ENCODE data around the gene MAVS. TPM values are rescaled to one million over a fixed set of nuclear protein-coding genes. Genes with fewer than 3 reads are reported as not detected.
A peak's percentile ranks its signal among the peaks of the same experiment; 100 is the strongest.

MAVS gene
- total and polyA plus RNA-seq, 9 of the 15 experiments (the other 6 are each of a cell fraction or from before 2014, with no cell fraction given): 1.6 to 22.0 (median 11.3) TPM

DNA sequence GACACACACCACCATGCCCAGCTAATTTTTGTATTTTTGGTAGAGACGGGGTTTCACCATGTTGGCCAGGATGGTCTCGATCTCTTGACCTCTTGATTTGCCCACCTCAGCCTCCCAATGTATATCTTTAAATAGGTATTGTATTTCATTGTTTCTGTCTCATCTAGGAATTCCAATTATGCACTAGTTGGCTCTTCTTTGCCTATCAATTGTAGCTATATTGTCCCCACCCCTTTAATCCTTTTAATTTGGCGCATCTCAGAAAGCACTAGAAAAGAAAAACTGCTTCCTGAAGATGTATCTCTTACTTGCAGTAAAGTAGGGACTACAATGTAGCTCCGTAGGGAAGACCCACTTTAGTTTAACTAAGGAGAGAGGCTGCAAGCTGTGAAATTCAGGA, 10.5 kb upstream of the MAVS start (continued):
- no peak for TF ChIP-seq ATF1 (CRISPR knock-in tag; IDR thresholded peaks at IDR 0.05)
- TF ChIP-seq ATF1 (tag; IDR thresholded peaks at IDR 0.05): no peak
- no peak for TF ChIP-seq XRCC4 (IDR thresholded peaks at IDR 0.05; ENCODE audit: extremely low read depth, insufficient read depth, insufficient read length)
- TF ChIP-seq ZNF239 (CRISPR knock-in tag; IDR thresholded peaks at IDR 0.05): no peak
- TF ChIP-seq ZBTB1 (CRISPR knock-in tag; IDR thresholded peaks at IDR 0.05; ENCODE audit: borderline replicate concordance, low read depth): no peak
- no peak for TF ChIP-seq BRD4 (IDR thresholded peaks at IDR 0.05)

DNA sequence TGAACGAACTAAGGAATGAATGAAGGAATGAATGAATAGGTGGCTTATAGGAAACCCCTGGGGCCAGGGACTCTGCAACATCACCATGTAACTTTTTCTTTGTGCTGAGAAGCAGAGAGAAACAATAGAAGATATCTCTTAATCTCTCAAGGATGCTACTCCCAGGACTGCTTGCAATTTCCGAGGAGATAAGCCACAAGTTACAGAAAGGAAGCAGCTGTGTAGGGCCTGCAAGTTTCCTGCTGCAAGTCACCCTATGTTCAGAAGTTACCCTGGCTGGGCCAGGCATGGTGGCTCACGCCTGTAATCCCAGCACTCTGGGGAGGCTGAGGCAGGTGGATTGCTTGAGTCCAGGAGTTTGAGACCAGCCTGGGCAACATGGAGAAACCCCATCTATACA, 7.3 kb upstream of the MAVS start:
- DNase-seq (ENCODE audit: extremely low read depth in 1 of 4, low spot score in 3 of 4) (peak in 2 of 4 experiments; percentile 53 to 71), ATAC-seq (peak; percentile 68), FAIRE-seq (peak; percentile 87)
- H3K36me3 ChIP-seq (ENCODE audit: control insufficient read depth, insufficient read depth, low read length): no peaks in the 10 kb centered on the region
- in situ Hi-C loops (cut with MboI): no loop called here
- POLR2A ChIA-PET: interaction anchor here (1.0 to 1.1 kb wide), 2 partner anchors 12 to 19 kb away, joined by 3 to 4 read pairs; partner anchors contain the start of gene AP5S1
- no peaks in the 10 kb centered on the region for H3K9me1 ChIP-seq (ENCODE audit: control insufficient read depth, insufficient read depth, low read length)
- H3K27me3 ChIP-seq (ENCODE audit: control insufficient read depth in 2 of 2, insufficient read depth in 2 of 2, low read length in 2 of 2): no peaks in the 10 kb centered on the region
- no peaks in the 10 kb centered on the region for H4K20me1 ChIP-seq (replicated peaks; ENCODE audit: control insufficient read depth, insufficient read depth, low read length)
- peaks cover 27 to 31% of the 10 kb centered on the region in 2 experiments; a peak in 4 of 5 replicates for H3K4me1 ChIP-seq (replicated peaks in 1 of 2; ENCODE audit: control insufficient read depth in 2 of 2, insufficient read depth in 2 of 2, low read length in 2 of 2)
- no peak overlapping the region for H3K4me3 ChIP-seq
- CTCF ChIA-PET (ENCODE audit: low intra/inter-chr PET ratio): no interaction called here
- no TSS peak for BruUV-seq (replicated peaks)
- H3K27ac ChIP-seq (ENCODE audit: extremely low read depth, low read depth, low read length): no peak overlapping the region
- 0 out of 2 replicates have a peak overlapping the region, but pooled peaks have one; percentile 45 for H2AFZ ChIP-seq (ENCODE audit: low read depth, low read length)
- no peaks in the 10 kb centered on the region for H3K9me3 ChIP-seq (replicated peaks; ENCODE audit: control insufficient read depth, insufficient read depth, low read depth, low read length)
- WGBS (ENCODE audit: insufficient coverage, low coverage, missing lambda C conversion rate): 8% methylated on average over 2 of the region's 3 CpGs
- H3K9ac ChIP-seq (ENCODE audit: insufficient read depth in 1 of 2, low read depth in 2 of 2, low read length in 2 of 2): peak overlapping the region; percentile 19 to 34; a peak in 1 of 4 replicates
- H3K79me2 ChIP-seq (ENCODE audit: control insufficient read depth, insufficient read depth, low read length): no peaks in the 10 kb centered on the region
- peak overlapping the region; percentile 34; the same call in 1 of the 2 replicates for H3K4me2 ChIP-seq (ENCODE audit: insufficient read depth, low read length)
- intact Hi-C loops (cut with micrococcal nuclease): no loop called here
- TF ChIP-seq ZNF24 (IDR thresholded peaks at IDR 0.05): peak; percentile 88
- TF ChIP-seq HDAC2 (IDR thresholded peaks at IDR 0.05): peak; percentile 33; the same call in 1 of the 2 replicates
- TF ChIP-seq ZNF347 (CRISPR knock-in tag; IDR thresholded peaks at IDR 0.05; ENCODE audit: low read depth): no peak
- peak; percentile 73 for TF ChIP-seq ARID1B (IDR thresholded peaks at IDR 0.05)
- TF ChIP-seq, protein P1, sequence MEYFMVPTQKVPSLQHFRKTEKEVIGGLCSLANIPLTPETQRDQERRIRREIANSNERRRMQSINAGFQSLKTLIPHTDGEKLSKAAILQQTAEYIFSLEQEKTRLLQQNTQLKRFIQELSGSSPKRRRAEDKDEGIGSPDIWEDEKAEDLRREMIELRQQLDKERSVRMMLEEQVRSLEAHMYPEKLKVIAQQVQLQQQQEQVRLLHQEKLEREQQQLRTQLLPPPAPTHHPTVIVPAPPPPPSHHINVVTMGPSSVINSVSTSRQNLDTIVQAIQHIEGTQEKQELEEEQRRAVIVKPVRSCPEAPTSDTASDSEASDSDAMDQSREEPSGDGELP (CRISPR knock-in tag; IDR thresholded peaks at IDR 0.05; ENCODE audit: borderline replicate concordance): peak; percentile 78
- TF ChIP-seq, protein P2, sequence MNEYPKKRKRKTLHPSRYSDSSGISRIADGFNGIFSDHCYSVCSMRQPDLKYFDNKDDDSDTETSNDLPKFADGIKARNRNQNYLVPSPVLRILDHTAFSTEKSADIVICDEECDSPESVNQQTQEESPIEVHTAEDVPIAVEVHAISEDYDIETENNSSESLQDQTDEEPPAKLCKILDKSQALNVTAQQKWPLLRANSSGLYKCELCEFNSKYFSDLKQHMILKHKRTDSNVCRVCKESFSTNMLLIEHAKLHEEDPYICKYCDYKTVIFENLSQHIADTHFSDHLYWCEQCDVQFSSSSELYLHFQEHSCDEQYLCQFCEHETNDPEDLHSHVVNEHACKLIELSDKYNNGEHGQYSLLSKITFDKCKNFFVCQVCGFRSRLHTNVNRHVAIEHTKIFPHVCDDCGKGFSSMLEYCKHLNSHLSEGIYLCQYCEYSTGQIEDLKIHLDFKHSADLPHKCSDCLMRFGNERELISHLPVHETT (CRISPR knock-in tag; conservative IDR thresholded peaks at IDR 0.05 in 1 of 2, IDR thresholded peaks at IDR 0.05 in 1 of 2): 0 out of 4 replicates have a peak, but pooled peaks of 1 of the 2 experiments have one; percentile 17
- TF ChIP-seq ZNF134 (CRISPR knock-in tag; conservative IDR thresholded peaks at IDR 0.05): 0 out of 2 replicates have a peak, but pooled peaks have one; percentile 6
- no peak for TF ChIP-seq CBX8 (IDR thresholded peaks at IDR 0.05; ENCODE audit: borderline replicate concordance, extremely low read depth, low read depth, low read length, poor library complexity, severe bottlenecking)
- TF ChIP-seq, protein P3, sequence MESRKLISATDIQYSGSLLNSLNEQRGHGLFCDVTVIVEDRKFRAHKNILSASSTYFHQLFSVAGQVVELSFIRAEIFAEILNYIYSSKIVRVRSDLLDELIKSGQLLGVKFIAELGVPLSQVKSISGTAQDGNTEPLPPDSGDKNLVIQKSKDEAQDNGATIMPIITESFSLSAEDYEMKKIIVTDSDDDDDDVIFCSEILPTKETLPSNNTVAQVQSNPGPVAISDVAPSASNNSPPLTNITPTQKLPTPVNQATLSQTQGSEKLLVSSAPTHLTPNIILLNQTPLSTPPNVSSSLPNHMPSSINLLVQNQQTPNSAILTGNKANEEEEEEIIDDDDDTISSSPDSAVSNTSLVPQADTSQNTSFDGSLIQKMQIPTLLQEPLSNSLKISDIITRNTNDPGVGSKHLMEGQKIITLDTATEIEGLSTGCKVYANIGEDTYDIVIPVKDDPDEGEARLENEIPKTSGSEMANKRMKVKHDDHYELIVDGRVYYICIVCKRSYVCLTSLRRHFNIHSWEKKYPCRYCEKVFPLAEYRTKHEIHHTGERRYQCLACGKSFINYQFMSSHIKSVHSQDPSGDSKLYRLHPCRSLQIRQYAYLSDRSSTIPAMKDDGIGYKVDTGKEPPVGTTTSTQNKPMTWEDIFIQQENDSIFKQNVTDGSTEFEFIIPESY (CRISPR knock-in tag; IDR thresholded peaks at IDR 0.05): no peak
- TF ChIP-seq XRCC3 (IDR thresholded peaks at IDR 0.05): no peak
